Liver (tissue), 3 donors: ENCODE data around the gene NTN1.

Experiments used
- CTCF ChIP-seq: fragments of 150-350 bp; IDR thresholded peaks from 2 replicates; pipeline ENCODE4 v1.5.1; 2017; ENCODE audit warnings: improper control_type of control experiment, low read depth, low read length; ENCODE audit not compliant: missing input control
- FOXA2 ChIP-seq: IDR thresholded peaks from 2 replicates; pipeline ENCODE4 v1.6.1; 2016; ENCODE audit warnings: antibody characterized with exemption
- JUND ChIP-seq, 2 donors: IDR thresholded peaks; 2 replicates each; pipeline ENCODE4 v1.6.1; 2016; ENCODE audit warnings: antibody characterized with exemption in 2 of 2
- MAX ChIP-seq: IDR thresholded peaks from 2 replicates; pipeline ENCODE4 v1.6.1; 2016; ENCODE audit warnings: antibody characterized with exemption
- NR2F2 ChIP-seq: IDR thresholded peaks from 2 replicates; pipeline ENCODE4 v1.6.1; 2016; ENCODE audit warnings: antibody characterized with exemption
- RAD21 ChIP-seq, 2 donors: IDR thresholded peaks; 2 replicates each; pipeline ENCODE4 v1.6.1; 2016; ENCODE audit warnings: antibody characterized with exemption in 2 of 2, mild to moderate bottlenecking in 2 of 2
- REST ChIP-seq: IDR thresholded peaks from 2 replicates; pipeline ENCODE4 v1.6.1; 2016; ENCODE audit warnings: antibody characterized with exemption, mild to moderate bottlenecking
- RXRA ChIP-seq, 2 donors: IDR thresholded peaks; 2 replicates each; pipeline ENCODE4 v1.6.1; 2017 to 2018; ENCODE audit warnings: antibody characterized with exemption in 2 of 2, mild to moderate bottlenecking in 1 of 2
- SP1 ChIP-seq: IDR thresholded peaks from 2 replicates; pipeline ENCODE4 v1.6.1; 2018; ENCODE audit warnings: antibody characterized with exemption, mild to moderate bottlenecking
- donor health status: healthy.
- donor health status: healthy.

GRCh38 chr17:9209781-9210370 is 188.6 kb downstream of the NTN1 start:
- TF ChIP-seq RAD21 (IDR thresholded peaks at IDR 0.05) (no peak), CTCF (no peak), JUND (IDR thresholded peaks at IDR 0.05) (no peak), MAX (no peak), NR2F2 (no peak), RXRA (IDR thresholded peaks at IDR 0.05) (peak in 1 of 2 donors; percentile 7), SP1 (no peak), REST (no peak), FOXA2 (no peak)
